Left ventricle myocardium inferior (tissue), 1 donor: ENCODE measurements around the gene PSMC3. TPM values are rescaled to one million over a fixed set of nuclear protein-coding genes. Genes with fewer than 3 reads are reported as not detected.
A peak's percentile ranks its signal among the peaks of the same experiment; 100 is the strongest.

Source experiments
- DNase-seq: peaks from one replicate; pipeline ENCODE4 v3.0.0-alpha.2; 2020
- H3K27ac ChIP-seq: fragments of 200-600 bp; replicated peaks from 2 replicates; pipeline ENCODE4 v1.8.0; 2021
- H3K27me3 ChIP-seq: fragments of 200-600 bp; 2 replicates; pipeline ENCODE4 v1.8.0; 2021; ENCODE audit warnings: low read depth
- H3K36me3 ChIP-seq: fragments of 200-600 bp; 2 replicates; pipeline ENCODE4 v1.8.0; 2021
- H3K4me1 ChIP-seq: fragments of 200-600 bp; 2 replicates; pipeline ENCODE4 v1.8.0; 2021
- H3K4me3 ChIP-seq: fragments of 200-600 bp; 2 replicates; pipeline ENCODE4 v1.8.0; 2021; ENCODE audit warnings: mild to moderate bottlenecking, moderate library complexity
- H3K9me3 ChIP-seq: fragments of 200-600 bp; replicated peaks from 2 replicates; pipeline ENCODE4 v1.8.0; 2021
- intact Hi-C: fragments of 100-400 bp; cut with micrococcal nuclease; formaldehyde crosslinking; loops from one replicate; pipeline ENCODE4 v1.11.0; 2022
- total RNA-seq: library from RNA; stranded (reverse); fragmentation: NEBNext Ultra II Directional; extraction: Animal tissue kit (Norgen Biotek cat#: 25700); gene quantifications from one replicate; pipeline ENCODE4 v1.2.1, GENCODE V29; 2021
- TF ChIP-seq, protein P1 (sequence below): fragments of 200-600 bp; IDR thresholded peaks from 2 replicates; pipeline ENCODE4 v1.8.0; 2021; ENCODE audit warnings: antibody characterized with exemption, mild to moderate bottlenecking, borderline replicate concordance
- donor health status: DM: no; HTN: yes; CAD: no; lungs with severe emphysema.

Gene PSMC3
- total RNA-seq, 1 donor from 2014 or later = 146 TPM

DNA sequence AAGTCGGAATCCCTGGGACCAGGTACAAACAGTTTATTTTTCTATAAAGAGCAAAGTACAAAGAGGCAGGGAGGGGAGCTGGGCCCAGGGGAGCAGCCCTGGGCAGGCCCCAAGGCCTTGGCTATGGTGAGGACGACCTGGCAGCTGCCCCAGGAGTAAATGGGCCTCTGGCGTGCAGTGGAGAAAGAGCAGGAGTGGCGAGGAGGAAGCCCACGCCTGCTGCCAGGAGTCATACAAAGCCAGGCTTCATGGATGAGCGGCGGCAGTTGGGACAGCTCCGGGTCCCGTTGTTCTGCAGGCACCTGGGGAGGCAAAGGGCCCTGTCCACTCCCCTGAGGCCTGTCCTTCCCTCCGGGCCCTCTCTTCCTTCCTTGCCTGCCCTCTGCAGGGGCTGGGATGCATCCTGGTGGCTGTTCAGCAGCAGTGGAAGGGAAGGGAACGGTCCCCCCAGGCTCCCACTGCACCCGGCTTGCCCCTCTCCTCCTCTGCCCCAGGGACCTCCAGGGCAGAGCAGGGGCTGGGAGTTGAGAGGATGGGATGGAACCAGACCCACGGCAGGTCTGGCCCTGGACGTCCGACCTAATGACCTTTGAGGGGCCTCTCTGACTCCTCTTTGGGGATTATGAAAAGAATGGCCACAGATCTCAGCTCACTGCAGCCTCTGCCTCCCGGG, 11.6 kb upstream of the PSMC3 start:
- H3K27ac ChIP-seq = peak overlapping the region; percentile 75
- DNase-seq = peak; percentile 54

DNA sequence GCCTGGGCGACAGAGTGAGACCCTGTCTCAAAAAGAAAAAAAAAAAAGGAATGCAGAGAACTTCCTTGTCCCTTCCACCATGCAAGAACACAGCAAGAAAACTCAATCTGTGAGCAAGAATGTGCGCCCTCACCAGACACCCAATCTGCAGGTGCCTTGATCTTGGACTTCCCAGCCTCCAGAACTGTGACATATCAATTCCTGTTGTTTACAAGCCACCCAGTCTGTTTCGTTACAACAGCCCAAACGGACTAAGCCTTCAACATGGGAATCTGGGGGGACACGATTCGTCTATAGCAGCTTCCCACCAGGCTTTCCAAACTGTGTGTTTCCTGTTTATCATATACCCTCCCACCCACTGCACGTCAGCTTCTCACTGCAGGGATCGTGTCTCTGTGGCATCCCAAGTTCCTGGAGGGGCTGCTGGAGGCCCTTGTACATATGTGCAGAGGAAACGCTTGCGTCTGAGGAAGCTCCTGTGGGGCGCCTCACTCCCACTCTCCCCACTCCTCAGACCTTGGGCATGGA, 11.0 kb upstream of the PSMC3 start:
- H3K9me3 ChIP-seq = no peaks in the 10 kb centered on the region
- no peaks in the 10 kb centered on the region for H3K36me3 ChIP-seq
- intact Hi-C loops = no loop called here
- peak overlapping the region; percentile 75 for H3K27ac ChIP-seq
- H3K4me3 ChIP-seq = no peak overlapping the region
- no peaks in the 10 kb centered on the region for H3K27me3 ChIP-seq
- no peak for DNase-seq
- H3K4me1 ChIP-seq = peaks cover 19% of the 10 kb centered on the region
- TF ChIP-seq, protein P1, sequence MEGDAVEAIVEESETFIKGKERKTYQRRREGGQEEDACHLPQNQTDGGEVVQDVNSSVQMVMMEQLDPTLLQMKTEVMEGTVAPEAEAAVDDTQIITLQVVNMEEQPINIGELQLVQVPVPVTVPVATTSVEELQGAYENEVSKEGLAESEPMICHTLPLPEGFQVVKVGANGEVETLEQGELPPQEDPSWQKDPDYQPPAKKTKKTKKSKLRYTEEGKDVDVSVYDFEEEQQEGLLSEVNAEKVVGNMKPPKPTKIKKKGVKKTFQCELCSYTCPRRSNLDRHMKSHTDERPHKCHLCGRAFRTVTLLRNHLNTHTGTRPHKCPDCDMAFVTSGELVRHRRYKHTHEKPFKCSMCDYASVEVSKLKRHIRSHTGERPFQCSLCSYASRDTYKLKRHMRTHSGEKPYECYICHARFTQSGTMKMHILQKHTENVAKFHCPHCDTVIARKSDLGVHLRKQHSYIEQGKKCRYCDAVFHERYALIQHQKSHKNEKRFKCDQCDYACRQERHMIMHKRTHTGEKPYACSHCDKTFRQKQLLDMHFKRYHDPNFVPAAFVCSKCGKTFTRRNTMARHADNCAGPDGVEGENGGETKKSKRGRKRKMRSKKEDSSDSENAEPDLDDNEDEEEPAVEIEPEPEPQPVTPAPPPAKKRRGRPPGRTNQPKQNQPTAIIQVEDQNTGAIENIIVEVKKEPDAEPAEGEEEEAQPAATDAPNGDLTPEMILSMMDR = no peak

More for the DNA sequence above, 11.6 kb upstream of the PSMC3 start:
- peaks cover 22% of the 10 kb centered on the region for H3K4me1 ChIP-seq
- H3K27me3 ChIP-seq = no peaks in the 10 kb centered on the region
- no peaks in the 10 kb centered on the region for H3K9me3 ChIP-seq
- no peak overlapping the region for H3K4me3 ChIP-seq
- TF ChIP-seq, protein P1 = no peak
- intact Hi-C loops = no loop called here
- no peaks in the 10 kb centered on the region for H3K36me3 ChIP-seq

DNA sequence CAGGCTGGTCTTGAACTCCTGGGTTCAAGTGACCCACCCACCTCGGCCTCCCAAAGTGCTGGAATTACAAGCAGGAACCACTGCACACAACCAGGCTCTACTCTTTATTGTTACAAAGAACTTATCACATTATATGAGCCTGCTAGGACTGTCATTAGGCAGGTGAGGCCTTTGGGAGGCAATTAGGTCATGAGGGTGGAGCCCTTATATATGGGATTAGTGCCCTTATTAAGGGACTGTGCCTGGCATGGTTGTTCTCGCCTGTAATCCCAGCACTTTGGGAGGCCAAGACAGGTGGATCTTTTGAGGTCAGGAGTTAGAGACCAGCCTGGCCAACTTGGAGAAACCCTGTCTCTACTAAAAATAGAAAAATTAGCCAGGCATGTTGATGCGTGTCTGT, 10.5 kb upstream of the PSMC3 start:
- H3K27ac ChIP-seq = no peak overlapping the region
- peaks cover 17% of the 10 kb centered on the region for H3K4me1 ChIP-seq
- H3K9me3 ChIP-seq = no peaks in the 10 kb centered on the region
- DNase-seq = no peak
- intact Hi-C loops = no loop called here
- no peaks in the 10 kb centered on the region for H3K36me3 ChIP-seq
- TF ChIP-seq, protein P1 = no peak
- H3K27me3 ChIP-seq = no peaks in the 10 kb centered on the region
- no peak overlapping the region for H3K4me3 ChIP-seq

DNA sequence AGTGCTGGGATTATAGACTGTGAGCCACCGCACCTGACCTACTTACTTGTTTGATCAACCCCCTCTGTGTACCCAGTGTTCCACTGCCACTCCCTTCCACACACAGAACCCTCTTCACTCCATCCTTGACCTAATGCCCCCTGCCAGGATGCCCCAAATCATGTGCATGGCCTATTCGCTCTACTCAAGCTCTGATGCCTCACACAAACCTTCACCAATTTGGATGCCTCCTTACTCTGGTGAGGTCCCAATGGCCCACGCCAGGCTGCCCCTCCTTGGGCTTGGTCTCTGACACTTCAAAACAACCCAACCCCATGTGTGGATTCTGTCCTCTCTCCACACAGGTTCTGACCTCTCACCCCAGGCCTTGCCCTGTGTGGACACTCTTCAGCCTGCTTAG, 9.4 kb upstream of the PSMC3 start:
- Histone ChIP-seq H3K4me1 (peaks cover 17% of the 10 kb centered on the region), H3K4me3 (no peak overlapping the region), H3K27ac (no peak overlapping the region), H3K27me3 (no peaks in the 10 kb centered on the region), H3K9me3 (no peaks in the 10 kb centered on the region), H3K36me3 (no peaks in the 10 kb centered on the region)
- TF ChIP-seq, protein P1 = no peak
- intact Hi-C loops = no loop called here
- no peak for DNase-seq

DNA sequence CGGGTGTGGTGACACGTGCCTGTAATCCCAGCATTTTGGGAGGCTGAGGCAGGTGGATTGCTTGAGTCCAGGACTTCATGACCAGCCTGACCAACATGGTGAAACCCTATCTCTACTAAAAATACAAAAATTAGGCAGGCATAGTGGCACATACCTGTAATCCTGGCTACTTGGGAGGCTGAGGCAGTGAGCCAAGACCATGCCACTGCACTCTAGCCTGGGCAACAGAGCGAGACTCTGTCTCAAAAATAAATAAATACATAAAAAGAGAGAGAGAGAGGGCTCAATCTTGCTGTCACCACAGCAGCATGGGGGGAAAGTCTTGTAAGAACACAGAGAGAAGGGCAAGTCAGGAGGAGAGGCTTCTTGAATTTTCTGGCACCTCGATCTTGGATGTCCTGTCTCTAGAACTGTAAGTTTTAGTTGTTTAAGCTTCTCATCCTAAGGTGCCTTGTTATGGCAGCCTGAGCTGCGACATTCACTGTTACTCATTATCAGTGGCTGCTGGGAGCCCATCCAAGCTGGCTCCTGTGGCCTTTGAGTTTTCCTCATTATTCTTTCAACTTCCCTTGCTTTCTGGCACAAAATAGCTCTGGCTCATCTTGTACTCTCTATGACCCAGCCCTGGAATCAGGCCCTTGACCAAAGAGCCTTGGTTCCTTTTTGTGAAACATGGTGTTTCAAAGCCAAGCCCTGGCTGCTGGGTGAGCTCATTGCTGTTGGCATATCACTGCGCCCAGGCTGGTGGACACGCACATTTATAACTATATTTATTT, 8.0 kb upstream of the PSMC3 start:
- Histone ChIP-seq H3K4me1 (peaks cover 17% of the 10 kb centered on the region), H3K36me3 (no peaks in the 10 kb centered on the region), H3K9me3 (no peaks in the 10 kb centered on the region), H3K4me3 (no peak overlapping the region), H3K27me3 (no peaks in the 10 kb centered on the region), H3K27ac (peak overlapping the region; percentile 65)
- TF ChIP-seq, protein P1 = no peak
- DNase-seq = no peak
- intact Hi-C loops = no loop called here
